Medulla oblongata (tissue), 1 donor: Measurements from ENCODE around the gene NBPF10.
"Not testable (repeated sequence)": the region's sequence is repeated elsewhere in the genome, so short reads cannot be mapped to it uniquely, and the experiment has no call there.

Source experiments
- DNase-seq: peaks from one replicate; pipeline ENCODE4 v3.0.0-alpha.2; 2015; ENCODE audit errors: extremely low spot score

The NBPF10 gene

GRCh38 chr1:146144465-146144864, at the start of gene NBPF10:
TSS of gene NBPF10 (minus strand) at chr1:146144804. CDS start at chr1:146144769, 35 bp downstream.
- not testable (repeated sequence) for DNase-seq

GRCh38 chr1:146174531-146174930, 29.9 kb upstream of the NBPF10 start:
- not testable (repeated sequence) for DNase-seq

GRCh38 chr1:146167740-146168139, 23.1 kb upstream of the NBPF10 start:
- DNase-seq, result not testable (repeated sequence)

GRCh38 chr1:146167273-146167672, 22.7 kb upstream of the NBPF10 start:
- DNase-seq, result not testable (repeated sequence)
